22Rv1 (cell line): ENCODE data around the gene NARF.

ENCODE experiments used
- CTCF ChIP-seq: fragments of 450-650 bp; IDR thresholded peaks from 2 replicates; pipeline ENCODE4 v1.5.1; 2017; ENCODE audit warnings: mild to moderate bottlenecking
- ZFX ChIP-seq: fragments of 450-650 bp; IDR thresholded peaks from 2 replicates; pipeline ENCODE4 v1.6.1; 2017; ENCODE audit warnings: antibody characterized with exemption, borderline replicate concordance

- TF ChIP-seq CTCF, result no peak
- TF ChIP-seq ZFX, result no peak
Observed at GRCh38 chr17:82442643-82443464, 15.7 kb upstream of the NARF start.
